ENCODE measurements around the gene UIMC1. TPM values are rescaled to one million over a fixed set of nuclear protein-coding genes. Genes with fewer than 3 reads are reported as not detected.

Gene UIMC1
- polyA plus RNA-seq, 1 of the 3 experiments (the other 2 are of a cell fraction), result 19.9 TPM

- no peak overlapping the region for H3K4me2 ChIP-seq
- WGBS (ENCODE audit: low lambda C conversion rate), result 58% methylated on average over 7 of the region's 24 CpGs
- DNase-seq, result peak; percentile 60
- no peaks in the 10 kb centered on the region for H3F3A ChIP-seq (replicated peaks; ENCODE audit: insufficient read depth)
- no peaks in the 10 kb centered on the region for H3K79me2 ChIP-seq (ENCODE audit: insufficient read depth)
- ChIA-PET POLR2A (no interaction called here), CTCF (interaction anchor here (0.9 to 1.7 kb wide), 5 partner anchors 9 to 216 kb away, joined by 3 to 9 read pairs (median 3); no protein-coding TSS in a partner anchor)
- H3K9me2 ChIP-seq, result no peaks in the 10 kb centered on the region
- H4K20me1 ChIP-seq (ENCODE audit: insufficient read depth), result no peaks in the 10 kb centered on the region
- no peaks in the 10 kb centered on the region for H3K9me3 ChIP-seq
- no peak overlapping the region for H3K27ac ChIP-seq (ENCODE audit: low read depth in 2 of 2, low read length in 1 of 2)
- TF ChIP-seq SIN3A (IDR thresholded peaks at IDR 0.05; ENCODE audit: borderline replicate concordance, low read depth, low read length) (no peak), CHD2 (IDR thresholded peaks at IDR 0.05; ENCODE audit: low read length, partially characterized antibody) (no peak), RXRA (IDR thresholded peaks at IDR 0.05; ENCODE audit: borderline replicate concordance, low read depth) (no peak), POLR2AphosphoS5 (IDR thresholded peaks at IDR 0.05; ENCODE audit: low read depth, low read length) (no peak), TEAD4 (IDR thresholded peaks at IDR 0.05; ENCODE audit: borderline replicate concordance, insufficient read depth) (no peak), RFX5 (IDR thresholded peaks at IDR 0.05; ENCODE audit: low read length) (no peak), MEF2A (IDR thresholded peaks at IDR 0.05; ENCODE audit: borderline replicate concordance, low read depth) (no peak), GABPA (IDR thresholded peaks at IDR 0.05; ENCODE audit: low read depth) (no peak), NFIC (IDR thresholded peaks at IDR 0.05; ENCODE audit: borderline replicate concordance) (no peak), TCF12 (IDR thresholded peaks at IDR 0.05) (no peak), MXI1 (IDR thresholded peaks at IDR 0.05; ENCODE audit: low read depth, low read length) (no peak), JUND (IDR thresholded peaks at IDR 0.05) (no peak), NRF1 (IDR thresholded peaks at IDR 0.05; ENCODE audit: low read depth, low read length) (no peak), RCOR1 (IDR thresholded peaks at IDR 0.05; ENCODE audit: low read length) (no peak)
- H3K4me3 ChIP-seq (ENCODE audit: low read depth in 2 of 2, low read length in 1 of 2), result no peak overlapping the region
- peaks cover 0 to 16% of the 10 kb centered on the region in 2 experiments; a peak in 1 of 4 replicates for H3K4me1 ChIP-seq (ENCODE audit: control insufficient read depth in 1 of 2, insufficient read depth in 2 of 2, low read depth in 1 of 2, low read length in 1 of 2)
- no peaks in the 10 kb centered on the region for H3K36me3 ChIP-seq (replicated peaks in 1 of 2; ENCODE audit: control insufficient read depth in 1 of 2, insufficient read depth in 2 of 2, low read length in 1 of 2)
- H3K27me3 ChIP-seq (ENCODE audit: insufficient read depth), result no peaks in the 10 kb centered on the region
- no peak overlapping the region for H2AFZ ChIP-seq (ENCODE audit: low read depth)
- no peak overlapping the region for H3K9ac ChIP-seq
Measured at GRCh38 chr5:176876506-176877431, 129.8 kb downstream of the UIMC1 start.

GRCh38 chr5:176875783-176876505 lies 130.6 kb downstream of the UIMC1 start:
- no peak overlapping the region for H3K27ac ChIP-seq (ENCODE audit: low read depth in 2 of 2, low read length in 1 of 2)
- H3K4me1 ChIP-seq (ENCODE audit: control insufficient read depth in 1 of 2, insufficient read depth in 2 of 2, low read depth in 1 of 2, low read length in 1 of 2), result peaks cover 0 to 16% of the 10 kb centered on the region in 2 experiments; a peak in 1 of 4 replicates
- no peaks in the 10 kb centered on the region for H3K79me2 ChIP-seq (ENCODE audit: insufficient read depth)
- no peak for DNase-seq
- no peaks in the 10 kb centered on the region for H3F3A ChIP-seq (replicated peaks; ENCODE audit: insufficient read depth)
- H3K9me2 ChIP-seq, result no peaks in the 10 kb centered on the region
- H4K20me1 ChIP-seq (ENCODE audit: insufficient read depth), result no peaks in the 10 kb centered on the region
- no peaks in the 10 kb centered on the region for H3K27me3 ChIP-seq (ENCODE audit: insufficient read depth)
- H3K36me3 ChIP-seq (replicated peaks in 1 of 2; ENCODE audit: control insufficient read depth in 1 of 2, insufficient read depth in 2 of 2, low read length in 1 of 2), result no peaks in the 10 kb centered on the region
- H3K4me3 ChIP-seq (ENCODE audit: low read depth in 2 of 2, low read length in 1 of 2), result no peak overlapping the region
- POLR2A ChIA-PET, result interaction anchor here (1.1 kb wide), 1 partner anchor 8 kb away, joined by 3 read pairs; no protein-coding TSS in a partner anchor
- H3K9me3 ChIP-seq, result no peaks in the 10 kb centered on the region
- CTCF ChIA-PET, result interaction anchor here (0.9 to 1.7 kb wide), 4 partner anchors 35 to 215 kb away, joined by 3 to 4 read pairs (median 4); no protein-coding TSS in a partner anchor
- no peak overlapping the region for H3K9ac ChIP-seq
- 81% methylated on average over 17 of the region's 27 CpGs for WGBS (ENCODE audit: low lambda C conversion rate)
- no peak overlapping the region for H3K4me2 ChIP-seq
- no peak overlapping the region for H2AFZ ChIP-seq (ENCODE audit: low read depth)
- TF ChIP-seq GATA2 (CRISPR knock-in tag; IDR thresholded peaks at IDR 0.05) (no peak), RXRA (IDR thresholded peaks at IDR 0.05; ENCODE audit: borderline replicate concordance, low read depth) (no peak), ZBTB33 (IDR thresholded peaks at IDR 0.05; ENCODE audit: borderline replicate concordance, low read depth) (no peak), RFX5 (IDR thresholded peaks at IDR 0.05; ENCODE audit: low read length) (no peak), JUND (IDR thresholded peaks at IDR 0.05) (no peak), REST (IDR thresholded peaks at IDR 0.05; ENCODE audit: low read depth, low read length) (no peak), MXI1 (IDR thresholded peaks at IDR 0.05; ENCODE audit: low read depth, low read length) (no peak), SMC3 (IDR thresholded peaks at IDR 0.05; ENCODE audit: low read depth, low read length) (no peak), IRF3 (IDR thresholded peaks at IDR 0.05; ENCODE audit: low read depth, low read length) (no peak), CHD2 (IDR thresholded peaks at IDR 0.05; ENCODE audit: low read length, partially characterized antibody) (no peak)
